Activated effector memory CD4-positive, alpha-beta T cell treated with anti-CD3 and anti-CD28 coated beads, Interleukin-2, amount 50 U/mL, for 16 hours (primary cell): ENCODE results near the gene TMPRSS12.
"Not testable (repeated sequence)": the region's sequence is repeated elsewhere in the genome, so short reads cannot be mapped to it uniquely, and the experiment has no call there.

ENCODE experiments used
- DNase-seq: peaks from one replicate; pipeline ENCODE4 v3.0.0-alpha.2; 2020

The TMPRSS12 gene

GRCh38 chr12:50927356-50927755 lies 84.6 kb downstream of the TMPRSS12 start:
- no peak for DNase-seq

GRCh38 chr12:50927766-50928224 lies 85.1 kb downstream of the TMPRSS12 start:
- no peak for DNase-seq

- DNase-seq, result no peak
Measured at GRCh38 chr12:50928392-50928791, 85.7 kb downstream of the TMPRSS12 start.

- DNase-seq, result no peak
Measured at GRCh38 chr12:50929831-50930230, 87.1 kb downstream of the TMPRSS12 start.

- DNase-seq, result not testable (repeated sequence)
Measured at GRCh38 chr12:50930477-50930876, 87.8 kb downstream of the TMPRSS12 start.

- no peak for DNase-seq
Measured at GRCh38 chr12:50932787-50933280, 90.1 kb downstream of the TMPRSS12 start.

GRCh38 chr12:50933459-50934124 lies 90.9 kb downstream of the TMPRSS12 start:
- no peak for DNase-seq

- DNase-seq, result no peak
Measured at GRCh38 chr12:50934371-50934851, 91.7 kb downstream of the TMPRSS12 start.

- DNase-seq, result no peak
Measured at GRCh38 chr12:50934981-50935807, 92.5 kb downstream of the TMPRSS12 start.

GRCh38 chr12:50936821-50937530 lies 94.2 kb downstream of the TMPRSS12 start:
- DNase-seq, result no peak
